HG02938 (cell line): ENCODE results near the gene CILP.
"Not testable (repeated sequence)": the region's sequence is repeated elsewhere in the genome, so short reads cannot be mapped to it uniquely, and the experiment has no call there.

Source experiments
- ATAC-seq: cut with Tn5 transposase; IDR thresholded peaks from one replicate; pipeline ENCODE4 v1.9.1; 2021; ENCODE audit warnings: mild to moderate bottlenecking, moderate library complexity; ENCODE audit not compliant: unreplicated experiment

CILP gene, protein sequence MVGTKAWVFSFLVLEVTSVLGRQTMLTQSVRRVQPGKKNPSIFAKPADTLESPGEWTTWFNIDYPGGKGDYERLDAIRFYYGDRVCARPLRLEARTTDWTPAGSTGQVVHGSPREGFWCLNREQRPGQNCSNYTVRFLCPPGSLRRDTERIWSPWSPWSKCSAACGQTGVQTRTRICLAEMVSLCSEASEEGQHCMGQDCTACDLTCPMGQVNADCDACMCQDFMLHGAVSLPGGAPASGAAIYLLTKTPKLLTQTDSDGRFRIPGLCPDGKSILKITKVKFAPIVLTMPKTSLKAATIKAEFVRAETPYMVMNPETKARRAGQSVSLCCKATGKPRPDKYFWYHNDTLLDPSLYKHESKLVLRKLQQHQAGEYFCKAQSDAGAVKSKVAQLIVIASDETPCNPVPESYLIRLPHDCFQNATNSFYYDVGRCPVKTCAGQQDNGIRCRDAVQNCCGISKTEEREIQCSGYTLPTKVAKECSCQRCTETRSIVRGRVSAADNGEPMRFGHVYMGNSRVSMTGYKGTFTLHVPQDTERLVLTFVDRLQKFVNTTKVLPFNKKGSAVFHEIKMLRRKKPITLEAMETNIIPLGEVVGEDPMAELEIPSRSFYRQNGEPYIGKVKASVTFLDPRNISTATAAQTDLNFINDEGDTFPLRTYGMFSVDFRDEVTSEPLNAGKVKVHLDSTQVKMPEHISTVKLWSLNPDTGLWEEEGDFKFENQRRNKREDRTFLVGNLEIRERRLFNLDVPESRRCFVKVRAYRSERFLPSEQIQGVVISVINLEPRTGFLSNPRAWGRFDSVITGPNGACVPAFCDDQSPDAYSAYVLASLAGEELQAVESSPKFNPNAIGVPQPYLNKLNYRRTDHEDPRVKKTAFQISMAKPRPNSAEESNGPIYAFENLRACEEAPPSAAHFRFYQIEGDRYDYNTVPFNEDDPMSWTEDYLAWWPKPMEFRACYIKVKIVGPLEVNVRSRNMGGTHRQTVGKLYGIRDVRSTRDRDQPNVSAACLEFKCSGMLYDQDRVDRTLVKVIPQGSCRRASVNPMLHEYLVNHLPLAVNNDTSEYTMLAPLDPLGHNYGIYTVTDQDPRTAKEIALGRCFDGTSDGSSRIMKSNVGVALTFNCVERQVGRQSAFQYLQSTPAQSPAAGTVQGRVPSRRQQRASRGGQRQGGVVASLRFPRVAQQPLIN

GRCh38 chr15:65210770-65211481 is at the start of gene CILP:
TSS of gene CILP (minus strand) at chr15:65211473. CDS start at chr15:65209755, 1,718 bp downstream.
- ATAC-seq, result no peak

- no peak for ATAC-seq
Measured at GRCh38 chr15:65260968-65261367, 49.7 kb upstream of the CILP start.

DNA sequence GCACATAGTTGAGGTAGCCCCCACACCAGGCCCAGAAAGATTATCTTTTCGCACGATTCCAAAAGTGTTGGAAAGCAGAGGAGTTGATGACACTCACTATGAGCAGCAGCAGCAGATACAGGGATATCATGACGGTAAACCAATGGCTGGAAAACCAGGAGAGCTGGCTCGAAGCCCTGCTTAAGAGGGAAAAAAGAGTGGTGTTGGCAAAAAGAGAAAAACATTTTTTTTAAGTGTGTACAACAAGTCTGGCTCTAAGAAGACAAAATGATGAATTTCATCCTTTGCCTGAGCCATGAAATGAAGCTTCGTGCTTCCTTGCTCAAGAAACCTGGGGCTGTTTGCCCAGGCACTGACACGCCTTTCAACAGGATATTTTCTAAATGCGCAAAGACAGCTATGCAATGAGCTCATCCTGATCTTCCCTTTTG is 48.1 kb upstream of the CILP start:
- no peak for ATAC-seq

DNA sequence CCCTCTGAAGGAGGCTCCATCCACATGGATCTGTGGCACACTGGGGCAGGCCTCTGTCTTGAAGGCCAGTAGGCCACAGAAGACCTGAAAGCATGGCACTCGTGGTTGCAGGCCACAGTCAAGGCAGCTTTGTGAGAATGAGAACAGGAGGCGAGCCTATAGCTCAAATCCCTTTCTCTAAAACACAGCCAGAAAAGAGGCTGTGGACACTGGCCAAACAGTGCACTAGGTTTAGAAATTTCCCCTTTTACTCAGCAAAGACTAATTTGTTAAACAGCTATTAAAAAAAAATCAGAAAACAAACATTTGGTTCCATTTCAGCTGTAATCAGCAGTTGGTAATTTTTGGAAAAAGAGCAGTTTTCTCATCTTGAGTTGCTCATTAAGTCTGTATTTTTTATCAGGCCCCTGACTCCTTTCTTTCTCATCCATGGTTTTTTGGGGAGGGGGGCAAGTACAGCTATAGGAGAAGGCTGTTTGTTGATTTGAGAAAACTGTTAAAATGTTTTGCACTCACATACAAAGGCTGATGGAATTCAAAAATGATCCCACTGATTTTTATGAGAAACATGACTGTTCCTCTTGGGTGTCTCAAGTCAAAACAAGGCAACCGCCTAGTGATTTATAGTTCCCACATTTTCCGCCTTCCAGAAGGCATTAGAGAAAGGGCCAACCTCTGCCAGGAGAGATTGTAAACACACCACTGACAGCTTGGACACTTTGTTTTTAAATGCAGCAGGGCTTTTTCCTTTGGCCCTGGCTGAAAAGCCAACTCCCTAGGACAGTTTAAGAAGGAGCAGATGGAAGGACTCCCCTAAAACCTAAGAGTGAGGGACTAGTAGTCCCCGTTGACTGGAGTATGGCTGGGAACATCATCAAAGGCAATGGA is 47.3 kb upstream of the CILP start:
- ATAC-seq, result no peak

GRCh38 chr15:65255486-65256140 is 44.3 kb upstream of the CILP start:
- ATAC-seq, result no peak

GRCh38 chr15:65254758-65255157 is 43.5 kb upstream of the CILP start:
- ATAC-seq, result no peak

DNA sequence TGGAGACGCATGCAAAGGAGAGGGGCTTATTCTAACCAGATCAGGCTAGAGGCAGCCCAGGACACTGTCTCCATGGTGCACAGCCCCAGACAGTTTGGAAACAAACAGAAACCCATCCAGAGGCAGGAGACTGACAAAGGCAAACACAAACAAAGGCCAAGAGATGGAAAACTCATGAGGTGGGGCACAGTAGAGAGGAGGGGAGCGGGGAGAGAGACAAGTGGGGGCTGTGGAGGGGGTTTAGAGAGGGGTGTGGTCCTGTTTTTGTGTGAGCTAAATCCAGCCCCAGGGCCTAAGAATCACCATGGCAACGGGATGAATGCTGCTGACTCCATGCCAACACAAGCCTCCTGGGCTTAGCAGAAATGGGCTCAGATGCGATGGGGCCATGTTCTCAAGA is 43.1 kb upstream of the CILP start:
- no peak for ATAC-seq

- ATAC-seq, result no peak
Measured at GRCh38 chr15:65249641-65250040, 38.4 kb upstream of the CILP start.

GRCh38 chr15:65248511-65249255 is 37.4 kb upstream of the CILP start:
- no peak for ATAC-seq

DNA sequence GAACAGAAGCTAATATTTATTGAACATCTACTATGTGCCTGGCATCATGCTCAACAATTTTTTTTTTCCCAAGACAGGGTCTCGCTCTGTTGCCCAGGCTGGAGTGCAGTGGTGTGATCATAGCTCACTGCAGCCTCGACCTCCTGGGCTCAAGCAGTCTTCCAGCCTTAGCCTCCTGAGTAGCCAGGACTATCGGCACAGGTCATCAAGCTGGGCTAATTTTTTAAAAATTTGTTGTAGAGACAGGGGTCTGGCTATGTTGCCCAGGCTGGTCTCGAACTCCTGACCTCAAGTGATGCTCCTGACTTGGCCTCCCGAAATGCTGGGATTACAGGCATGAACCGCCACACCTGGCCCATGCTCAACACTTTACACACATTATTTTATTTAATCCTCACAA is 35.7 kb upstream of the CILP start:
- no peak for ATAC-seq

DNA sequence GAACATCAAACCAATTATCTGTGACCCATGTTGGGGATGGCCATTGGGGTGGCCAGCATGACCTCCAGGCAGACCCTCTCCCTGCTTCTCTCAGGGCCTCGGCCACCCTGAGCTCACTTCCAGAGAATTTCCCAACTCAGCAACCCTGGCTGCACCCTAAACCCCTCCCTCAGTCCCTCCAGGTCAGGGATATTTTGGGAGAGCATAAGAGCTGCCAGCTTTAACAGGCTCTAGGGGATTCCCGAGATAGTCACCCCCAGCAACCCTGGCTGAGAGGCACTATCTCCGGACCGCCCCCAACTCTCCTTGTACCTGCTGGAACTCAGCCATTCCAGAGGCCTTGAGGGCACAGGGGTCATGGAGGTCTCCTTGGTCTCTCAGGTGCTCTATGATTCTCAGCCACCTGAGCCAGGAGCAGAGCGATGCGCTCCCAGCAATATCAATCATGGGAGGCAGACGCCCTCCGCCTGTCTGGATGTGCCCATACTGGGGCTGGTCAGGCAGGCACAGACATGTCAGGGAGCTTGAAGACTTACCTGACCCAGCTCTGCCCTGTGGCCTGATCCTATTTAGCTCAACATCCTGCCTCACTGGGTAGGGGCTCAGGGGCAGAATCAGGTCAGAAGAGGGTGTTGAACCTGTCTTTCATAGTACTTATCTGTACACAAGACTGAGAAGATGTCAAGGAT is 34.9 kb upstream of the CILP start:
- no peak for ATAC-seq

GRCh38 chr15:65245096-65245856 is 34.0 kb upstream of the CILP start:
- ATAC-seq, result no peak

GRCh38 chr15:65244638-65245037 is 33.4 kb upstream of the CILP start:
- ATAC-seq, result no peak

GRCh38 chr15:65236443-65236842 is 25.2 kb upstream of the CILP start:
- ATAC-seq, result not testable (repeated sequence)

DNA sequence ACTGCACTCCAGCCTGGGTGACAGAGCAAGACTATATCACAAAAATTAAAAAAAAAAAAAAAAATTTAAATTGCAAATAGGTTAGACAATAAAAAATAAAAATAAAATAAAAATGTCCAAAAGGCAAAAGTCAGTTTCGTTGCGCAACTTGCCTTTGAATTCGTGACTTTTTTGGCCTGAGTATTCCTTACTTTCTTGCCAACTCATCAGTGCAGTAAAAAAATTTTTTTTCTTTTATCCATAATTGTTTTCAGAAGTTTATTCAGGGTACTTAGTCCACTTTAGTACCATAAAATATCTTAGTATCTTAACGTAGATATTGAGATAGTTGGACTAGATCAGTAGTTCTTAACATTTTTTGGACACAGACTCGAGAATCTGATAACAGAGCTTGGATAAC is 22.4 kb upstream of the CILP start:
- ATAC-seq, result no peak

DNA sequence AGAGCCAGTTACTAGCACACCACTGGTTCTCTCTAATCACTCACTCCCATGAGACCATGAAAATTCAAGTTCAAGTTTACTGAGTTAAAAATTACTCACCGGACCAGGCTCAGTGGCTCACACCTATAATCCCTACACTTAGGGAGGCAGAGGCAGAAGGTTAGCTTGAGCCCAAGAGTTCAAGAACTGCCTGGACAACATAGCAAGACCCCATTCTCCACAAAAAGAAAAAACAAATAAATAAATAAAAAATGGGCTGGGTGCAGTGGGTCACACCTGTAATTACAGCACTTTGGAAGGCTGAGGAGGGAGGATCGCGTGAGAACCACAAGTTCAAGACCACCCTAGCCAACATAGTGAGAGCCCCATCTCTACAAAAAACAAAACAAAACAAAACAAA is 21.2 kb upstream of the CILP start:
- no peak for ATAC-seq

DNA sequence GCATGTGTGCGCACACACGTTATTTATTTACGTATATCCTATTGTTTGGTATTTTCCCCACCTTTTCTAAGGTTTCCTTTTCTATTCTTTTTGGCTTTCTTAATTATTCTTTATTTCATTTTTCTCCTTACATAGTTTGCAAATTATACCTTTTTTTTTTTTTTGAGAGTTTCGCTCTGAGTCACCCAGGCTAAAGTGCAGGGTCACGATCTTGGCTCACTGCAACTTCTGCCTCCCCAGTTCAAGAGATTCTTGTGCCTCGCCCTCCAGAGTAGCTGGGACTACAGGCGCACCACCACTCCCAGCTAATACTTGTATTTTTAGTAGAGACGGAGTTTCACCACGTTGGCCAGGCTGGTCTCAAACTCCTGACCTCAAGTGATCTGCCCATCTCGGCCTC is 20.0 kb upstream of the CILP start:
- no peak for ATAC-seq
